HG03159 (cell line): ENCODE measurements around the gene COL25A1.

ENCODE experiments used
- ATAC-seq: cut with Tn5 transposase; IDR thresholded peaks from one replicate; pipeline ENCODE4 v1.9.1; 2021; ENCODE audit warnings: mild to moderate bottlenecking, moderate library complexity; ENCODE audit not compliant: unreplicated experiment

The COL25A1 gene

DNA sequence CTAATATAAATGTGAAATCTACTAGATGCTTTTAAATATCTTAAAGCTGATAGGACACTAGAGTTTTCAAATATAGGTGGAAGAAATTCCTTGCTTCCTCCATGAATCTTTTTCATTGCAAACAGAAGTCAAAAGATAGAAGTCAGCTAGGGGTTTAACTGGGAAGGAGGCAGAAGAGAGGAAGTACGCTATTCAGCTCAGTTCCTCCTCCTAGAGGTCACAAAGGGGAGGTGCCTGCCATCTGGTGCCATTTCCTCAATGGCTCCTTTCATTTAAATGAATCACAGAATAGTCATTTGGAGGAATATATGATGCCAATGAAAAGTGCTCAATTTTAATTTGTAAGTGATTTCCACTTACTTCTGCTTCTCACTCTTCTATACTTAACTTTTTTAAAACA, 8.5 kb downstream of the COL25A1 start:
- peak; percentile 97 for ATAC-seq

- ATAC-seq: no peak
Observed at GRCh38 chr4:109291707-109292238, 10.7 kb downstream of the COL25A1 start.

- ATAC-seq: no peak
Observed at GRCh38 chr4:109290918-109291317, 11.5 kb downstream of the COL25A1 start.

DNA sequence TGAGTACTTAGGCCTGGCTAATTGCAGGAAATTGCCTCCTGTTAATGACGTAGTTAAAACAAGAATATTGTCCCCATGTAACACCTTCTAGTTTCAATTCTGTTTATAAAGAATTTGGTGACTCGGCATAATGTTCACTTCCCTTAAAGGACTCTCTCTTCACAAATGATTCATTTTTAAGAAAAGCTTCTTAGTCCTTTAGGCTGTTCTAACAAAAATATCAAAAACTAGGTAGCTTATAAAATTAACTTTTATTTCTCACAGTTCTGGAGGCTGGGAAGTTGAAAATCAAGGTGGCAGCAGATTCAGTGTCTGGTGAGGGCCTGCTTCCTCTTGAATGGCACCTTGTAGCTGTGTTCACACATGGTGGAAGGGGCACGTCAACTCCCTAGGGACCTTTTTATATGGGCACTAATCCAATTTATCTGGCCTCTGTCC, 23.8 kb downstream of the COL25A1 start:
- ATAC-seq: peak; percentile 86

GRCh38 chr4:109276482-109277095, 25.9 kb downstream of the COL25A1 start:
- peak; percentile 65 for ATAC-seq

DNA sequence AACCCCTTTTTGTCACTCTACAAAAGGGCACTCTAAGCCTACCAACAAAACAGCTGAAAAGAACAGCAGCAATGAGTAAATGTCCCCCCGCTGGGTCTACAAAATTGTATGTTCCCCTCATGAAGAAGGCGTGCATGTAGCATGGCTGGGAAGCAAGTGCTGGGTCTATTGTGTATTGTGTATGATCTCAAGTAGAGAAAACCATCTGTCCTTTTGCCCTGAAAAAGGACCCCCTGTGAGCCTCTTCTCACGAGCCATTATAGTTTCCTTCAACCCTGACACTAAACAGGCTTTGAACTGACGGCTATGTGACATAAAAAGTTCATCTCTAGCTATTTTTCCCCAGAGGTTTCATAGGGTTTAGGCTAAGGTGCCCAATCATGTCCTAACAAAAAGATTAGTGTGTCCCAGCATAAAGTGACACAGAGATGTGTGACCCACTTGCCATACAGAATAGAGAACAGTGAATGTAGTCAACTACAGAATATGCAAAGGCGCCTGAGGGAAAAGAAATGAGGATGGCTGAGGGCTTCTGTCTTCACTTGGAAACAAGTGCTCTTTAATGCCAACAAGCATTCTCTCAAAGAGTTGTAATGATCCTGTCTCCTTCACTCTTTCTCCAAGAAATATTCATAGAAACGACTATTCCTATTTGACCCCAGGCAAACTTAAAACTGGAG, 27.3 kb downstream of the COL25A1 start:
- no peak for ATAC-seq

DNA sequence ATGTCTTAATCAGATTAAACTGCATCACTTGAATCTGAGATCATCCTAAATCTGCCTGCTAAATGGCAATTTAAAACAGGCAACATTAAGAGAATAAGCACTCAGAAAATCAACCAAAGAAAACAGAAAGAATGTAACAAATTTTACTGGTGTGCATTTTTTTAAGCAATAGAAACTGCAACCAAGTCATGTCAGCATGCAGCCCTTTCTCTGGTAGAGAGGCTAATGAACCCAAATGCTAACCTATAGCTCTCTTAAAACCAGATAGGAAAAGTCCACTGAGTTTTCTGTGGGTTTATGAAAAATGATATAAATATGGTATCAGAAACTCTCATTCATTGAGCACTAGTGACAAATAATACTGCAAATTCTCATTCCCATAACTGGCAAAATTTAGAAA, 35.6 kb downstream of the COL25A1 start:
- no peak for ATAC-seq

- no peak for ATAC-seq
Observed at GRCh38 chr4:109266236-109266635, 36.2 kb downstream of the COL25A1 start.

- no peak for ATAC-seq
Observed at GRCh38 chr4:109263721-109264120, 38.7 kb downstream of the COL25A1 start.

GRCh38 chr4:109256818-109257217, 45.6 kb downstream of the COL25A1 start:
- no peak for ATAC-seq

- ATAC-seq: no peak
Observed at GRCh38 chr4:109254845-109255244, 47.6 kb downstream of the COL25A1 start.

GRCh38 chr4:109251396-109251795, 51.1 kb downstream of the COL25A1 start:
- ATAC-seq: no peak

- no peak for ATAC-seq
Observed at GRCh38 chr4:109248322-109248900, 54.0 kb downstream of the COL25A1 start.

- no peak for ATAC-seq
Observed at GRCh38 chr4:109243871-109244270, 58.6 kb downstream of the COL25A1 start.

- no peak for ATAC-seq
Observed at GRCh38 chr4:109238746-109239145, 63.7 kb downstream of the COL25A1 start.

DNA sequence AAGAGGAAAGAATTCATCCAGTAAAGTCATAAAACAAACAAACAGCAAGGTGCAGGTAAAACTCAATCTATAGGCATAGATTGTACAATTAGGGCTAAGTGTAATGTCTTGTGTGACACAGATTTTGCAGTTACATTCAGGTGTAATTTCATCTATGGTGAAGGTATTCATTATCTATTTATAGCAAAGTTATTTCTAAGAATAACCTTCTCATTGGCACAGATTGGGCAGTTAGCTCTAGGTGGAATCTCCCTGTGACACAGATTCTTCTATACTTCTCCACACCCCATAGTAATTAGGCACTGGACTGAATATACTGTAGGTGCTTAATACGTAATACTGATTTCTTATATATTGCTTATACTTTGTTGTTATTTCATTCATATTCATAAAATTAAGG, 66.8 kb downstream of the COL25A1 start:
- ATAC-seq: no peak

DNA sequence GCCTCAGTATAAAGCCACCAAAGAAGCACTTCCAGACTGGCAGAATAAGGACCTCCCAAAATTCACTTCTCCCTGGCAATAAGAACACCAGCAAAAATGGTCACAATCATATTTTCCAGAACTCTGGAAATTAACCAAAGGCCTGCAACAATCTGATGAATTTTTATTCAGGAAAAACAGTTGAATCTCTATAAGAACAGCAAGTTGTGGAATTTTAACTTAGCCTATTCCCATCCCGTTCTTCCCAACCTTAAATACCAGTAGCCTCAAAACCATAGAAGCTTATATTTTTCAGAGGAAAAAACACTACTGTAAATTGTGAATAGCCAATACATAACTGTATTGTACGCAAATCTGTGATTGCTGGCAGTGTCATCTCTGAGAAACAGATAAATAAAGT, 67.9 kb downstream of the COL25A1 start:
- ATAC-seq: no peak

- no peak for ATAC-seq
Observed at GRCh38 chr4:109233570-109233969, 68.9 kb downstream of the COL25A1 start.

- ATAC-seq: no peak
Observed at GRCh38 chr4:109232681-109233080, 69.8 kb downstream of the COL25A1 start.

DNA sequence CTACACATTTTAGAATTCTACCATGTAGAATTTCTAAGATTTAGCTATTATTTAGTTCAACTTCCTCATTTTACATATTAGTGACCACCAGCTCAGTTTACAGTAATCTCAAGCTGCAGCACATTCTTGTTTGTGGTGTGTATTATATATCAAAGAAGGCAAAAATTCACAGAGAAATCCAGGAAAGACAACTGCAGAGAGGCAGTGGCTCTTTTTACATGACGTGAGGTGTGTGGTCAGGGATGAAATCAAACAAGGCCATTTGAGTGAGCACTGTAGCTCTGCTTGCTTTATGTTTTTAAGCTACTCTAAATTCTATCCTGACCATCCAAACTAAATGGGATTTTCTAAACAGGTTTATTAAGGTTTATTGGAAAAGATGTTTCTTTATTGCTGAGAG, 71.1 kb downstream of the COL25A1 start:
- no peak for ATAC-seq

- ATAC-seq: no peak
Observed at GRCh38 chr4:109229028-109229427, 73.4 kb downstream of the COL25A1 start.

GRCh38 chr4:109218288-109218687, 84.2 kb downstream of the COL25A1 start:
- no peak for ATAC-seq
